AG04450 (cell line): ENCODE measurements around the gene TRIM69. TPM values are rescaled to one million over a fixed set of nuclear protein-coding genes. Genes with fewer than 3 reads are reported as not detected.

Experiments used
- CTCF ChIA-PET: fragments of 300-600, 350-600 bp; formaldehyde crosslinking; extraction: SDS; loops from one replicate; lab custom pipeline; 2022; ENCODE audit warnings: antibody characterized with exemption, inconsistent platforms; lab: Charles Lee
- POLR2A ChIA-PET: fragments of 350-600 bp; formaldehyde crosslinking; extraction: SDS; loops from one replicate; lab custom pipeline; 2021; ENCODE audit warnings: antibody characterized with exemption, inconsistent platforms; lab: Yijun Ruan, JAX
- DNase-seq: peaks from one replicate; pipeline ENCODE4 v3.0.0-alpha.2; 2011; ENCODE audit warnings: low read depth, low spot score
- H3K27ac ChIP-seq: one replicate; pipeline ENCODE4 v1.5.1; 2012; ENCODE audit warnings: low read depth, low read length, control low read depth
- H3K27me3 ChIP-seq: one replicate; pipeline ENCODE4 v1.6.0; 2012; ENCODE audit warnings: low read length; ENCODE audit not compliant: control insufficient read depth, insufficient read depth
- H3K4me3 ChIP-seq: 2 replicates; pipeline ENCODE4 v1.5.1; 2011; ENCODE audit warnings: mild to moderate bottlenecking, low read depth, low read length, control low read depth
- H3K9me3 ChIP-seq: 2 replicates; pipeline ENCODE4 v1.5.1; 2012; ENCODE audit warnings: low read length; ENCODE audit not compliant: control insufficient read depth, insufficient read depth
- polyA plus RNA-seq: library from polyadenylated mRNA; depleted of rRNA; stranded (reverse); fragments of >200 nt; gene quantifications from 2 replicates; pipeline ENCODE4 v1.2.3, GENCODE V29; 2011
- TF ChIP-seq, protein P1 (sequence below): IDR thresholded peaks from 2 replicates; pipeline ENCODE4 v1.5.1; 2011; ENCODE audit warnings: low read depth, low read length, control low read depth, inconsistent platforms

The TRIM69 gene
- polyA plus RNA-seq, 1 experiment = 16.4 TPM

DNA sequence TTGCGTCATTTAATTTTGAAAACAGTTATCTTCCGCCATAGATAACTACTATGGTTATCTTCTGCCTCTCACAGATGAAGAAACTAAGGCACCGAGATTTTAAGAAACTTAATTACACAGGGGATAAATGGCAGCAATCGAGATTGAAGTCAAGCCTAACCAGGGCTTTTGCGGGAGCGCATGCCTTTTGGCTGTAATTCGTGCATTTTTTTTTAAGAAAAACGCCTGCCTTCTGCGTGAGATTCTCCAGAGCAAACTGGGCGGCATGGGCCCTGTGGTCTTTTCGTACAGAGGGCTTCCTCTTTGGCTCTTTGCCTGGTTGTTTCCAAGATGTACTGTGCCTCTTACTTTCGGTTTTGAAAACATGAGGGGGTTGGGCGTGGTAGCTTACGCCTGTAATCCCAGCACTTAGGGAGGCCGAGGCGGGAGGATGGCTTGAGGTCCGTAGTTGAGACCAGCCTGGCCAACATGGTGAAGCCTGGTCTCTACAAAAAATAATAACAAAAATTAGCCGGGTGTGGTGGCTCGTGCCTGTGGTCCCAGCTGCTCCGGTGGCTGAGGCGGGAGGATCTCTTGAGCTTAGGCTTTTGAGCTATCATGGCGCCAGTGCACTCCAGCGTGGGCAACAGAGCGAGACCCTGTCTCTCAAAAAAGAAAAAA is 23.9 kb upstream of the TRIM69 start:
- DNase-seq = peak; percentile 50
- no peak overlapping the region for H3K27ac ChIP-seq
- POLR2A ChIA-PET = interaction anchor here (0.7 to 5.0 kb wide), 4 partner anchors 16 to 117 kb away, joined by 3 to 67 read pairs (median 29); partner anchors contain the start of genes SPG11 and TRIM69
- CTCF ChIA-PET = interaction anchor here (1.5 to 4.3 kb wide), 4 partner anchors 15 to 49 kb away, joined by 9 to 54 read pairs (median 23); partner anchors contain the start of genes SPG11 and TRIM69
- no peaks in the 10 kb centered on the region for H3K27me3 ChIP-seq
- peak overlapping the region; percentile 96 for H3K4me3 ChIP-seq
- TF ChIP-seq, protein P1, sequence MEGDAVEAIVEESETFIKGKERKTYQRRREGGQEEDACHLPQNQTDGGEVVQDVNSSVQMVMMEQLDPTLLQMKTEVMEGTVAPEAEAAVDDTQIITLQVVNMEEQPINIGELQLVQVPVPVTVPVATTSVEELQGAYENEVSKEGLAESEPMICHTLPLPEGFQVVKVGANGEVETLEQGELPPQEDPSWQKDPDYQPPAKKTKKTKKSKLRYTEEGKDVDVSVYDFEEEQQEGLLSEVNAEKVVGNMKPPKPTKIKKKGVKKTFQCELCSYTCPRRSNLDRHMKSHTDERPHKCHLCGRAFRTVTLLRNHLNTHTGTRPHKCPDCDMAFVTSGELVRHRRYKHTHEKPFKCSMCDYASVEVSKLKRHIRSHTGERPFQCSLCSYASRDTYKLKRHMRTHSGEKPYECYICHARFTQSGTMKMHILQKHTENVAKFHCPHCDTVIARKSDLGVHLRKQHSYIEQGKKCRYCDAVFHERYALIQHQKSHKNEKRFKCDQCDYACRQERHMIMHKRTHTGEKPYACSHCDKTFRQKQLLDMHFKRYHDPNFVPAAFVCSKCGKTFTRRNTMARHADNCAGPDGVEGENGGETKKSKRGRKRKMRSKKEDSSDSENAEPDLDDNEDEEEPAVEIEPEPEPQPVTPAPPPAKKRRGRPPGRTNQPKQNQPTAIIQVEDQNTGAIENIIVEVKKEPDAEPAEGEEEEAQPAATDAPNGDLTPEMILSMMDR = no peak
- no peaks in the 10 kb centered on the region; the same call in 1 of the 2 replicates for H3K9me3 ChIP-seq

DNA sequence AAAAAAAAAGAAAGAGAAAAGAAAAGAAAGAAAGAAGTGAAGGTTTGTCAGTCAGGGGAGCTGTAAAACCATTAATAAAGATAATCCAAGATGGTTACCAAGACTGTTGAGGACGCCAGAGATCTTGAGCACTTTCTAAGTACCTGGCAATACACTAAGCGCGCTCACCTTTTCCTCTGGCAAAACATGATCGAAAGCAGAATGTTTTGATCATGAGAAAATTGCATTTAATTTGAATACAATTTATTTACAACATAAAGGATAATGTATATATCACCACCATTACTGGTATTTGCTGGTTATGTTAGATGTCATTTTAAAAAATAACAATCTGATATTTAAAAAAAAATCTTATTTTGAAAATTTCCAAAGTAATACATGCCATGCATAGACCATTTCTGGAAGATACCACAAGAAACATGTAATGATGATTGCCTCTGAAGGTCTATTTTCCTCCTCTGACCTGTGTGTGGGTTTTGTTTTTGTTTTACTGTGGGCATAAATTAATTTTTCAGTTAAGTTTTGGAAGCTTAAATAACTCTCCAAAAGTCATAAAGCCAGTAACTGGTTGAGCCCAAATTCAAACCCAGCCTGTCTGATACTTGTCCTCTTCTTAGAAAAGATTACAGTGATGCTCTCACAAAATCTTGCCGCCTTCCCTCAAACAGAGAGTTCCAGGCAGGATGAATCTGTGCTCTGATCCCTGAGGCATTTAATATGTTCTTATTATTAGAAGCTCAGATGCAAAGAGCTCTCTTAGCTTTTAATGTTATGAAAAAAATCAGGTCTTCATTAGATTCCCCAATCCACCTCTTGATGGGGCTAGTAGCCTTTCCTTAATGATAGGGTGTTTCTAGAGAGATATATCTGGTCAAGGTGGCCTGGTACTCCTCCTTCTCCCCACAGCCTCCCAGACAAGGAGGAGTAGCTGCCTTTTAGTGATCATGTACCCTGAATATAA is 23.0 kb upstream of the TRIM69 start:
- no peaks in the 10 kb centered on the region; the same call in 1 of the 2 replicates for H3K9me3 ChIP-seq
- CTCF ChIA-PET = interaction anchor here (0.5 to 4.3 kb wide), 10 partner anchors 15 to 140 kb away, joined by 3 to 54 read pairs (median 5); partner anchors contain the start of genes SPG11 and TRIM69
- POLR2A ChIA-PET = interaction anchor here (0.5 to 5.0 kb wide), 5 partner anchors 15 to 490 kb away, joined by 3 to 67 read pairs (median 5); partner anchors contain the start of gene TRIM69
- no peaks in the 10 kb centered on the region for H3K27me3 ChIP-seq
- H3K4me3 ChIP-seq = peak overlapping the region; percentile 96
- TF ChIP-seq, protein P1 = peak; percentile 40
- H3K27ac ChIP-seq = no peak overlapping the region
- no peak for DNase-seq

DNA sequence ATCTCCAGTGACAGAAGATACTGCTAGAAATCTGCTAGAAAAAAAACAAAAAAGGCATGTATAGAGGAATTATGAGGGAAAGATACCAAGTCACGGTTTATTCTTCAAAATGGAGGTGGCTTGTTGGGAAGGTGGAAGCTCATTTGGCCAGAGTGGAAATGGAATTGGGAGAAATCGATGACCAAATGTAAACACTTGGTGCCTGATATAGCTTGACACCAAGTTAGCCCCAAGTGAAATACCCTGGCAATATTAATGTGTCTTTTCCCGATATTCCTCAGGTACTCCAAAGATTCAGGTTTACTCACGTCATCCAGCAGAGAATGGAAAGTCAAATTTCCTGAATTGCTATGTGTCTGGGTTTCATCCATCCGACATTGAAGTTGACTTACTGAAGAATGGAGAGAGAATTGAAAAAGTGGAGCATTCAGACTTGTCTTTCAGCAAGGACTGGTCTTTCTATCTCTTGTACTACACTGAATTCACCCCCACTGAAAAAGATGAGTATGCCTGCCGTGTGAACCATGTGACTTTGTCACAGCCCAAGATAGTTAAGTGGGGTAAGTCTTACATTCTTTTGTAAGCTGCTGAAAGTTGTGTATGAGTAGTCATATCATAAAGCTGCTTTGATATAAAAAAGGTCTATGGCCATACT is 21.1 kb upstream of the TRIM69 start:
- no peak overlapping the region for H3K27ac ChIP-seq
- H3K4me3 ChIP-seq = no peak overlapping the region
- no peaks in the 10 kb centered on the region; the same call in 1 of the 2 replicates for H3K9me3 ChIP-seq
- TF ChIP-seq, protein P1 = no peak
- DNase-seq = no peak
- no peaks in the 10 kb centered on the region for H3K27me3 ChIP-seq
- POLR2A ChIA-PET = interaction anchor here (0.6 kb wide), 1 partner anchor 22 kb away, joined by 8 read pairs; no protein-coding TSS in a partner anchor
- CTCF ChIA-PET = interaction anchor here (1.2 to 4.3 kb wide), 3 partner anchors 13 to 23 kb away, joined by 7 to 54 read pairs (median 34); no protein-coding TSS in a partner anchor

DNA sequence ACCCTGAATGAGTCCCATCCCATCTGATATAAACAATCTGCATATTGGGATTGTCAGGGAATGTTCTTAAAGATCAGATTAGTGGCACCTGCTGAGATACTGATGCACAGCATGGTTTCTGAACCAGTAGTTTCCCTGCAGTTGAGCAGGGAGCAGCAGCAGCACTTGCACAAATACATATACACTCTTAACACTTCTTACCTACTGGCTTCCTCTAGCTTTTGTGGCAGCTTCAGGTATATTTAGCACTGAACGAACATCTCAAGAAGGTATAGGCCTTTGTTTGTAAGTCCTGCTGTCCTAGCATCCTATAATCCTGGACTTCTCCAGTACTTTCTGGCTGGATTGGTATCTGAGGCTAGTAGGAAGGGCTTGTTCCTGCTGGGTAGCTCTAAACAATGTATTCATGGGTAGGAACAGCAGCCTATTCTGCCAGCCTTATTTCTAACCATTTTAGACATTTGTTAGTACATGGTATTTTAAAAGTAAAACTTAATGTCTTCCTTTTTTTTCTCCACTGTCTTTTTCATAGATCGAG is 20.5 kb upstream of the TRIM69 start:
- no peaks in the 10 kb centered on the region; the same call in 1 of the 2 replicates for H3K9me3 ChIP-seq
- POLR2A ChIA-PET = interaction anchor here (0.6 kb wide), 1 partner anchor 22 kb away, joined by 8 read pairs; no protein-coding TSS in a partner anchor
- DNase-seq = no peak

More for the DNA sequence above, 20.5 kb upstream of the TRIM69 start:
- TF ChIP-seq, protein P1 = no peak
- H3K27ac ChIP-seq = no peak overlapping the region
- CTCF ChIA-PET = interaction anchor here (0.5 to 4.3 kb wide), 3 partner anchors 12 to 23 kb away, joined by 4 to 34 read pairs (median 7); no protein-coding TSS in a partner anchor
- H3K4me3 ChIP-seq = no peak overlapping the region
- H3K27me3 ChIP-seq = no peaks in the 10 kb centered on the region
